Endothelial cell of umbilical vein (primary cell): ENCODE data around the gene DYNC1H1.

Source experiments
- EZH2 ChIP-seq: IDR thresholded peaks from 2 replicates; pipeline ENCODE4 v1.6.1; 2012; ENCODE audit warnings: borderline replicate concordance, low read depth, mild to moderate bottlenecking, moderate library complexity, low read length, inconsistent platforms; ENCODE audit not compliant: severe bottlenecking
- FOS ChIP-seq: IDR thresholded peaks from 2 replicates; pipeline ENCODE4 v1.6.1; 2011; ENCODE audit warnings: mild to moderate bottlenecking, low read length, moderate library complexity, borderline replicate concordance; ENCODE audit not compliant: insufficient read depth
- GATA2 ChIP-seq: IDR thresholded peaks from 2 replicates; pipeline ENCODE4 v1.7.0; 2011; ENCODE audit warnings: low read depth, mild to moderate bottlenecking, moderate library complexity, mixed read lengths, low read length; ENCODE audit not compliant: insufficient read length, insufficient read depth
- JUN ChIP-seq: IDR thresholded peaks from 2 replicates; pipeline ENCODE4 v1.6.1; 2011; ENCODE audit warnings: borderline replicate concordance, low read depth; ENCODE audit not compliant: insufficient read length, insufficient read depth
- MYC ChIP-seq: IDR thresholded peaks from one replicate; pipeline ENCODE4 v1.6.1; 2011; ENCODE audit warnings: mild to moderate bottlenecking, low read depth, low read length
- POLR2A ChIP-seq: IDR thresholded peaks from 2 replicates; pipeline ENCODE4 v1.6.1; 2012; ENCODE audit warnings: low read depth, mild to moderate bottlenecking, control low read depth, low read length
- POLR2AphosphoS5 ChIP-seq: IDR thresholded peaks from 2 replicates; pipeline ENCODE4 v1.6.1; 2012; ENCODE audit warnings: low read depth, mild to moderate bottlenecking, control low read depth, low read length, moderate library complexity; ENCODE audit not compliant: insufficient read depth
- TF ChIP-seq, protein P1 (sequence below), 2 donors: IDR thresholded peaks; 1 replicate in 1 of 2; 2 replicates in 1 of 2; pipeline ENCODE4 v1.5.1; 2011; ENCODE audit warnings: low read length in 2 of 2, mild to moderate bottlenecking in 2 of 2, moderate library complexity in 2 of 2, control low read depth in 1 of 2, inconsistent platforms in 1 of 2, low read depth in 1 of 2; ENCODE audit not compliant: insufficient read depth in 1 of 2; ENCODE audit errors: extremely low read depth in 1 of 2
- TF ChIP-seq, protein P2 (sequence below): IDR thresholded peaks from 2 replicates; pipeline ENCODE4 v1.6.1; 2011; ENCODE audit not compliant: insufficient read depth, insufficient read length

DNA sequence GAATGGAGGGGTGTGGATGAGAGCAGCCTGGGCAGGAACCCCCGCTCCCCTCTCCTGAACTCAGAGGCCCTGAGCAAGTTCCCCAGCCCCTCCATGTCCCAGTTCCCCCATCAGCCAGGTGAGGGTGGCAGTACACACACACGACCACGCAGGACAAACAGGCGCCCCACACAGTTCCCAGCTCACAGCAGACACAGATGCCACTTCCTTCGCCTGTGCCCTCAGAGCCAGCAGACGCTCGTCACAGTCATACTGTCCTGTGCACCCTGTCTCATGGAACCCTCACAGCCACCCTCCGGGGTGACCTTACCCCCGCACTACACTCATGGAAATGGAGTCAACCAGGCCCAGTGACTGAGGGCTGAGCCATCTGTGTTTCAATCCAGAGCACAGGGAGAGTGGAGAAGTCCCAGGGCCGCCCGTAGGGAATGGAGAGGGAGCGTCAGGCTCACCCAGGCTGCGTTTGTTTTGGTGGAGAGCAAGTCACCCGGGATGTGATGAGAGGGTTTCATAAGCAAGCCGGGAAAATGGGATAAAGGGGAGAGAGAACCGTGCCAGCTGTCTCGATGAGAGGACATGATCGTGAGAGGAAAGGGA is 47.5 kb upstream of the DYNC1H1 start:
- TF ChIP-seq, protein P1, sequence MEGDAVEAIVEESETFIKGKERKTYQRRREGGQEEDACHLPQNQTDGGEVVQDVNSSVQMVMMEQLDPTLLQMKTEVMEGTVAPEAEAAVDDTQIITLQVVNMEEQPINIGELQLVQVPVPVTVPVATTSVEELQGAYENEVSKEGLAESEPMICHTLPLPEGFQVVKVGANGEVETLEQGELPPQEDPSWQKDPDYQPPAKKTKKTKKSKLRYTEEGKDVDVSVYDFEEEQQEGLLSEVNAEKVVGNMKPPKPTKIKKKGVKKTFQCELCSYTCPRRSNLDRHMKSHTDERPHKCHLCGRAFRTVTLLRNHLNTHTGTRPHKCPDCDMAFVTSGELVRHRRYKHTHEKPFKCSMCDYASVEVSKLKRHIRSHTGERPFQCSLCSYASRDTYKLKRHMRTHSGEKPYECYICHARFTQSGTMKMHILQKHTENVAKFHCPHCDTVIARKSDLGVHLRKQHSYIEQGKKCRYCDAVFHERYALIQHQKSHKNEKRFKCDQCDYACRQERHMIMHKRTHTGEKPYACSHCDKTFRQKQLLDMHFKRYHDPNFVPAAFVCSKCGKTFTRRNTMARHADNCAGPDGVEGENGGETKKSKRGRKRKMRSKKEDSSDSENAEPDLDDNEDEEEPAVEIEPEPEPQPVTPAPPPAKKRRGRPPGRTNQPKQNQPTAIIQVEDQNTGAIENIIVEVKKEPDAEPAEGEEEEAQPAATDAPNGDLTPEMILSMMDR (IDR thresholded peaks at IDR 0.05; ENCODE audit: extremely low read depth in 1 of 2, insufficient read depth in 1 of 2, low read depth in 1 of 2, low read length in 2 of 2): no peak
- TF ChIP-seq POLR2A (no peak), EZH2 (no peak), MYC (no peak), POLR2AphosphoS5 (no peak), JUN (no peak), GATA2 (no peak), FOS (no peak)
- TF ChIP-seq, protein P2, sequence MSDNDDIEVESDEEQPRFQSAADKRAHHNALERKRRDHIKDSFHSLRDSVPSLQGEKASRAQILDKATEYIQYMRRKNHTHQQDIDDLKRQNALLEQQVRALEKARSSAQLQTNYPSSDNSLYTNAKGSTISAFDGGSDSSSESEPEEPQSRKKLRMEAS: no peak
